GM23338 (cell line): ENCODE measurements around the gene LRP1-AS. TPM values are rescaled to one million over a fixed set of nuclear protein-coding genes. Genes with fewer than 3 reads are reported as not detected.

Experiments used
- ATAC-seq: fragments of 200-7000 bp; cut with Tn5 transposase; 3 replicates; pipeline ENCODE4 v1.9.1; 2020
- DNase-seq: peaks from one replicate; pipeline ENCODE4 v3.0.0-alpha.2; 2015; ENCODE audit warnings: low spot score
- H2AFZ ChIP-seq: fragments of 200-600 bp; sonication (generic); 2 replicates; pipeline ENCODE4 v1.8.0; 2016; ENCODE audit warnings: antibody characterized with exemption, mild to moderate bottlenecking, moderate library complexity
- H3F3A ChIP-seq: fragments of 200-600 bp; sonication (generic); replicated peaks from 2 replicates; pipeline ENCODE4 v1.8.0; 2017; ENCODE audit warnings: antibody characterized with exemption, mixed run types, low read depth
- H3K27ac ChIP-seq: fragments of 200-600 bp; sonication (generic); 2 replicates; pipeline ENCODE4 v1.6.1; 2016; ENCODE audit warnings: low read depth
- H3K27me3 ChIP-seq: fragments of 200-600 bp; sonication (generic); 2 replicates; pipeline ENCODE4 v1.8.0; 2016; ENCODE audit warnings: mild to moderate bottlenecking, mixed run types, moderate library complexity; ENCODE audit not compliant: insufficient read depth
- H3K36me3 ChIP-seq: fragments of 200-600 bp; sonication (generic); 2 replicates; pipeline ENCODE4 v1.8.0; 2016; ENCODE audit warnings: mild to moderate bottlenecking; ENCODE audit not compliant: insufficient read depth
- H3K4me1 ChIP-seq: fragments of 200-600 bp; sonication (generic); 2 replicates; pipeline ENCODE4 v1.8.0; 2016; ENCODE audit warnings: mild to moderate bottlenecking, moderate library complexity; ENCODE audit not compliant: insufficient read depth
- H3K4me2 ChIP-seq: fragments of 200-600 bp; sonication (generic); 2 replicates; pipeline ENCODE4 v1.7.1; 2017; ENCODE audit warnings: mixed run types
- H3K4me3 ChIP-seq: fragments of 200-600 bp; sonication (generic); 2 replicates; pipeline ENCODE4 v1.6.1; 2016; ENCODE audit warnings: mixed run types
- H3K79me2 ChIP-seq: fragments of 200-600 bp; sonication (generic); replicated peaks from 2 replicates; pipeline ENCODE4 v1.8.0; 2017; ENCODE audit warnings: mild to moderate bottlenecking; ENCODE audit not compliant: insufficient read depth
- H3K9me2 ChIP-seq: fragments of 200-600 bp; sonication (generic); 2 replicates; pipeline ENCODE4 v1.8.0; 2017; ENCODE audit not compliant: insufficient read depth
- H4K20me1 ChIP-seq: fragments of 200-600 bp; sonication (generic); replicated peaks from 2 replicates; pipeline ENCODE4 v1.8.0; 2017; ENCODE audit warnings: mild to moderate bottlenecking; ENCODE audit not compliant: insufficient read depth
- H3K27ac Mint-ChIP-seq: 2 replicates; pipeline ENCODE4 v1.8.0; 2020; ENCODE audit warnings: inconsistent platforms, mild to moderate bottlenecking, moderate library complexity, mixed read lengths
- H3K27me3 Mint-ChIP-seq: 3 replicates; pipeline ENCODE4 v1.8.0; 2022; ENCODE audit warnings: low read depth, mild to moderate bottlenecking, moderate library complexity, mixed read lengths, inconsistent platforms; ENCODE audit not compliant: insufficient read depth, poor library complexity
- H3K36me3 Mint-ChIP-seq: 3 replicates; pipeline ENCODE4 v1.8.0; 2021; ENCODE audit warnings: low read depth, mild to moderate bottlenecking, inconsistent platforms, moderate library complexity, mixed read lengths
- H3K4me1 Mint-ChIP-seq: 3 replicates; pipeline ENCODE4 v1.8.0; 2020; ENCODE audit warnings: mild to moderate bottlenecking, inconsistent platforms, mixed read lengths
- H3K4me3 Mint-ChIP-seq: 3 replicates; pipeline ENCODE4 v1.8.0; 2021; ENCODE audit warnings: moderate library complexity, mild to moderate bottlenecking, inconsistent platforms, mixed read lengths
- H3K9me3 Mint-ChIP-seq: 3 replicates; pipeline ENCODE4 v1.8.0; 2020; ENCODE audit warnings: moderate library complexity, mild to moderate bottlenecking, inconsistent platforms, mixed read lengths
- JUNB ChIP-seq: IDR thresholded peaks from one replicate; pipeline ENCODE4 v1.6.1; 2016; ENCODE audit warnings: antibody characterized with exemption; ENCODE audit not compliant: unreplicated experiment
- NANOG ChIP-seq: IDR thresholded peaks from 2 replicates; pipeline ENCODE4 v1.6.1; 2016; ENCODE audit warnings: antibody characterized with exemption, borderline replicate concordance
- ZNF114 ChIP-seq: fragments of 250-450 bp; sonication (Bioruptor Pico); IDR thresholded peaks from 2 replicates; pipeline ENCODE4 v1.5.0; 2020; ENCODE audit warnings: mild to moderate bottlenecking, moderate library complexity
- ZNF331 ChIP-seq: fragments of 250-450 bp; sonication (Bioruptor Pico); IDR thresholded peaks from 2 replicates; pipeline ENCODE4 v1.5.0; 2020; ENCODE audit warnings: low read depth, mild to moderate bottlenecking, moderate library complexity
- polyA plus RNA-seq: library from polyadenylated mRNA; unstranded; fragments of >200 nt; fragmentation: Nextera tagmentation; extraction: Ambion mirVana; gene quantifications from 2 replicates; pipeline ENCODE4 v1.2.1, GENCODE V29; 2016
- total RNA-seq: library from RNA; depleted of rRNA; stranded (reverse); fragments of >200 nt; shearing (Covaris generic); gene quantifications from 2 replicates; pipeline ENCODE4 v1.2.3, GENCODE V29; 2014
- TF ChIP-seq, protein P1 (sequence below): IDR thresholded peaks from 2 replicates; pipeline ENCODE4 v1.6.1; 2016; ENCODE audit warnings: antibody characterized with exemption
- TF ChIP-seq, protein P2 (sequence below), 2 experiments: fragments of 200-600 bp in 1 of 2; sonication (generic) in 1 of 2; conservative IDR thresholded peaks; 2 replicates each; pipeline versions ENCODE4 v1.5.1 to v1.6.1; 2016 to 2017; ENCODE audit warnings: antibody characterized with exemption in 2 of 2, low read depth in 2 of 2, mild to moderate bottlenecking in 2 of 2, moderate library complexity in 1 of 2
- TF ChIP-seq, protein P3 (sequence below): fragments of 250-450 bp; sonication (Bioruptor Pico); IDR thresholded peaks from 2 replicates; pipeline ENCODE4 v1.5.0; 2020; ENCODE audit warnings: mild to moderate bottlenecking, moderate library complexity

Gene LRP1-AS
- total and polyA plus RNA-seq, 2 experiments from 2014 or later: 0.86 TPM; not detected in 1

DNA sequence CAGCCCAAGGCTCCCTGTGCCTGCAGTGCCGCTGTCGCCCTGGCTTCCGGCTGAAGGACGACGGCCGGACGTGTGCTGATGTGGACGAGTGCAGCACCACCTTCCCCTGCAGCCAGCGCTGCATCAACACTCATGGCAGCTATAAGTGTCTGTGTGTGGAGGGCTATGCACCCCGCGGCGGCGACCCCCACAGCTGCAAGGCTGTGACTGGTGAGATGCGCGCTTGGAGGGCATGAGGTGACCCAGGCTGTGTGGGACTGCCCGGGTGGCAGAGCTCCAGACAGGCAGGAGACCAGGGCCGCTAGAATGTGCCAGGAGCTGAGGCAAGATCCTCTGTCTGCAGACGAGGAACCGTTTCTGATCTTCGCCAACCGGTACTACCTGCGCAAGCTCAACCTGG is 49.5 kb upstream of the LRP1-AS start (continued):
- TF ChIP-seq, protein P1, sequence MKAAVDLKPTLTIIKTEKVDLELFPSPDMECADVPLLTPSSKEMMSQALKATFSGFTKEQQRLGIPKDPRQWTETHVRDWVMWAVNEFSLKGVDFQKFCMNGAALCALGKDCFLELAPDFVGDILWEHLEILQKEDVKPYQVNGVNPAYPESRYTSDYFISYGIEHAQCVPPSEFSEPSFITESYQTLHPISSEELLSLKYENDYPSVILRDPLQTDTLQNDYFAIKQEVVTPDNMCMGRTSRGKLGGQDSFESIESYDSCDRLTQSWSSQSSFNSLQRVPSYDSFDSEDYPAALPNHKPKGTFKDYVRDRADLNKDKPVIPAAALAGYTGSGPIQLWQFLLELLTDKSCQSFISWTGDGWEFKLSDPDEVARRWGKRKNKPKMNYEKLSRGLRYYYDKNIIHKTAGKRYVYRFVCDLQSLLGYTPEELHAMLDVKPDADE: no peak
- TF ChIP-seq NANOG (no peak), JUNB (no peak), ZNF114 (no peak)

DNA sequence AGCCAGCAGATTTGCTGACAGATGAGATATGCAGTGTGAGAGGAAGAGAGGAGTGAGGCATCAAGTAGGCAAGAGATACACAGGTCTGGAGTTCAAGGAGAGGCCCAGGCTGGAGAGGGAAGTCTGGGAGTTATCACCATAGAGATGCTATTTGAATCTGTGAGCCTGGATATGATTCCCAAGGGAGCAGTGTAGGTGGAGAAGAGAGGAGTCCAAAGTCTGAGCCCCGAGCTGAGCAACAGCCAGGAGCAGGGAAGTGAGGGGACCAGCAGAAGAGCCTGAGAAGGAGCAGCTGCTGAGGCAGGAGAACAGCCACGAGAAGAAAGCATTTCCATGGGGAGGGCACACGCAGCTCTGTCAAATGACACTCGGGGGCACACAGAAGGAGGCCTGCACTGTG is 49.0 kb upstream of the LRP1-AS start:
- H3K79me2 ChIP-seq: no peaks in the 10 kb centered on the region
- H3K27ac ChIP-seq: no peak overlapping the region
- H2AFZ ChIP-seq: no peak overlapping the region
- DNase-seq: no peak
- no peak overlapping the region for H3K4me3 ChIP-seq
- no peaks in the 10 kb centered on the region for H3K9me2 ChIP-seq
- H3K4me2 ChIP-seq: no peak overlapping the region
- no peak for ATAC-seq
- Mint-ChIP-seq H3K4me1 (no peaks in the 10 kb centered on the region), H3K4me3 (no peak overlapping the region; the same call in 2 of the 3 replicates), H3K9me3 (no peaks in the 10 kb centered on the region; the same call in 2 of the 3 replicates), H3K36me3 (peaks cover 91% of the 10 kb centered on the region), H3K27me3 (peaks cover 16% of the 10 kb centered on the region), H3K27ac (no peak overlapping the region)
- no peak for TF ChIP-seq ZNF331
- TF ChIP-seq, protein P2, sequence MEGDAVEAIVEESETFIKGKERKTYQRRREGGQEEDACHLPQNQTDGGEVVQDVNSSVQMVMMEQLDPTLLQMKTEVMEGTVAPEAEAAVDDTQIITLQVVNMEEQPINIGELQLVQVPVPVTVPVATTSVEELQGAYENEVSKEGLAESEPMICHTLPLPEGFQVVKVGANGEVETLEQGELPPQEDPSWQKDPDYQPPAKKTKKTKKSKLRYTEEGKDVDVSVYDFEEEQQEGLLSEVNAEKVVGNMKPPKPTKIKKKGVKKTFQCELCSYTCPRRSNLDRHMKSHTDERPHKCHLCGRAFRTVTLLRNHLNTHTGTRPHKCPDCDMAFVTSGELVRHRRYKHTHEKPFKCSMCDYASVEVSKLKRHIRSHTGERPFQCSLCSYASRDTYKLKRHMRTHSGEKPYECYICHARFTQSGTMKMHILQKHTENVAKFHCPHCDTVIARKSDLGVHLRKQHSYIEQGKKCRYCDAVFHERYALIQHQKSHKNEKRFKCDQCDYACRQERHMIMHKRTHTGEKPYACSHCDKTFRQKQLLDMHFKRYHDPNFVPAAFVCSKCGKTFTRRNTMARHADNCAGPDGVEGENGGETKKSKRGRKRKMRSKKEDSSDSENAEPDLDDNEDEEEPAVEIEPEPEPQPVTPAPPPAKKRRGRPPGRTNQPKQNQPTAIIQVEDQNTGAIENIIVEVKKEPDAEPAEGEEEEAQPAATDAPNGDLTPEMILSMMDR (conservative IDR thresholded peaks at IDR 0.05; ENCODE audit: low read depth in 2 of 2): no peak
- TF ChIP-seq, protein P3, sequence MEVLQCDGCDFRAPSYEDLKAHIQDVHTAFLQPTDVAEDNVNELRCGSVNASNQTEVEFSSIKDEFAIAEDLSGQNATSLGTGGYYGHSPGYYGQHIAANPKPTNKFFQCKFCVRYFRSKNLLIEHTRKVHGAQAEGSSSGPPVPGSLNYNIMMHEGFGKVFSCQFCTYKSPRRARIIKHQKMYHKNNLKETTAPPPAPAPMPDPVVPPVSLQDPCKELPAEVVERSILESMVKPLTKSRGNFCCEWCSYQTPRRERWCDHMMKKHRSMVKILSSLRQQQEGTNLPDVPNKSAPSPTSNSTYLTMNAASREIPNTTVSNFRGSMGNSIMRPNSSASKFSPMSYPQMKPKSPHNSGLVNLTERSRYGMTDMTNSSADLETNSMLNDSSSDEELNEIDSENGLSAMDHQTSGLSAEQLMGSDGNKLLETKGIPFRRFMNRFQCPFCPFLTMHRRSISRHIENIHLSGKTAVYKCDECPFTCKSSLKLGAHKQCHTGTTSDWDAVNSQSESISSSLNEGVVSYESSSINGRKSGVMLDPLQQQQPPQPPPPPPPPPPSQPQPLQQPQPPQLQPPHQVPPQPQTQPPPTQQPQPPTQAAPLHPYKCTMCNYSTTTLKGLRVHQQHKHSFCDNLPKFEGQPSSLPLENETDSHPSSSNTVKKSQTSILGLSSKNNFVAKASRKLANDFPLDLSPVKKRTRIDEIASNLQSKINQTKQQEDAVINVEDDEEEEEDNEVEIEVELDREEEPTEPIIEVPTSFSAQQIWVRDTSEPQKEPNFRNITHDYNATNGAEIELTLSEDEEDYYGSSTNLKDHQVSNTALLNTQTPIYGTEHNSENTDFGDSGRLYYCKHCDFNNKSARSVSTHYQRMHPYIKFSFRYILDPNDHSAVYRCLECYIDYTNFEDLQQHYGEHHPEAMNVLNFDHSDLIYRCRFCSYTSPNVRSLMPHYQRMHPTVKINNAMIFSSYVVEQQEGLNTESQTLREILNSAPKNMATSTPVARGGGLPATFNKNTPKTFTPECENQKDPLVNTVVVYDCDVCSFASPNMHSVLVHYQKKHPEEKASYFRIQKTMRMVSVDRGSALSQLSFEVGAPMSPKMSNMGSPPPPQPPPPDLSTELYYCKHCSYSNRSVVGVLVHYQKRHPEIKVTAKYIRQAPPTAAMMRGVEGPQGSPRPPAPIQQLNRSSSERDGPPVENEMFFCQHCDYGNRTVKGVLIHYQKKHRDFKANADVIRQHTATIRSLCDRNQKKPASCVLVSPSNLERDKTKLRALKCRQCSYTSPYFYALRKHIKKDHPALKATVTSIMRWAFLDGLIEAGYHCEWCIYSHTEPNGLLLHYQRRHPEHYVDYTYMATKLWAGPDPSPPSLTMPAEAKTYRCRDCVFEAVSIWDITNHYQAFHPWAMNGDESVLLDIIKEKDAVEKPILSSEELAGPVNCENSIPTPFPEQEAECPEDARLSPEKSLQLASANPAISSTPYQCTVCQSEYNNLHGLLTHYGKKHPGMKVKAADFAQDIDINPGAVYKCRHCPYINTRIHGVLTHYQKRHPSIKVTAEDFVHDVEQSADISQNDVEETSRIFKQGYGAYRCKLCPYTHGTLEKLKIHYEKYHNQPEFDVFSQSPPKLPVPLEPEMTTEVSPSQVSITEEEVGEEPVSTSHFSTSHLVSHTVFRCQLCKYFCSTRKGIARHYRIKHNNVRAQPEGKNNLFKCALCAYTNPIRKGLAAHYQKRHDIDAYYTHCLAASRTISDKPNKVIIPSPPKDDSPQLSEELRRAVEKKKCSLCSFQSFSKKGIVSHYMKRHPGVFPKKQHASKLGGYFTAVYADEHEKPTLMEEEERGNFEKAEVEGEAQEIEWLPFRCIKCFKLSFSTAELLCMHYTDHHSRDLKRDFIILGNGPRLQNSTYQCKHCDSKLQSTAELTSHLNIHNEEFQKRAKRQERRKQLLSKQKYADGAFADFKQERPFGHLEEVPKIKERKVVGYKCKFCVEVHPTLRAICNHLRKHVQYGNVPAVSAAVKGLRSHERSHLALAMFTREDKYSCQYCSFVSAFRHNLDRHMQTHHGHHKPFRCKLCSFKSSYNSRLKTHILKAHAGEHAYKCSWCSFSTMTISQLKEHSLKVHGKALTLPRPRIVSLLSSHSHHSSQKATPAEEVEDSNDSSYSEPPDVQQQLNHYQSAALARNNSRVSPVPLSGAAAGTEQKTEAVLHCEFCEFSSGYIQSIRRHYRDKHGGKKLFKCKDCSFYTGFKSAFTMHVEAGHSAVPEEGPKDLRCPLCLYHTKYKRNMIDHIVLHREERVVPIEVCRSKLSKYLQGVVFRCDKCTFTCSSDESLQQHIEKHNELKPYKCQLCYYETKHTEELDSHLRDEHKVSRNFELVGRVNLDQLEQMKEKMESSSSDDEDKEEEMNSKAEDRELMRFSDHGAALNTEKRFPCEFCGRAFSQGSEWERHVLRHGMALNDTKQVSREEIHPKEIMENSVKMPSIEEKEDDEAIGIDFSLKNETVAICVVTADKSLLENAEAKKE (CRISPR knock-in tag): no peak
- H3K36me3 ChIP-seq: peaks cover 30% of the 10 kb centered on the region
- no peaks in the 10 kb centered on the region for H3K27me3 ChIP-seq
- H3K4me1 ChIP-seq: no peaks in the 10 kb centered on the region
- no peaks in the 10 kb centered on the region; the same call in 1 of the 2 replicates for H4K20me1 ChIP-seq
- H3F3A ChIP-seq: 0 out of 2 replicates have a peak, but pooled peaks cover 5% of the 10 kb centered on the region
